K562 (cell line): Measurements from ENCODE around the gene ZNF280D. TPM values are rescaled to one million over a fixed set of nuclear protein-coding genes. Genes with fewer than 3 reads are reported as not detected.

Source experiments
- ARNT ChIP-seq, 2 experiments: fragments of 450-650 bp; IDR thresholded peaks; 2 replicates each; pipeline ENCODE4 v1.6.1; 2016; ENCODE audit warnings: mild to moderate bottlenecking in 1 of 2
- ATF1 ChIP-seq, 2 experiments: fragments of 450-650 bp in 1 of 2; IDR thresholded peaks; 2 replicates each; pipeline ENCODE4 v1.6.1; 2016; ENCODE audit warnings: missing compliant biosample characterization in 1 of 2, missing genetic modification characterization in 1 of 2
- BRCA1 ChIP-seq, 2 experiments: fragments of 450-650 bp in 1 of 2; sonication (generic) in 1 of 2; formaldehyde crosslinking in 1 of 2; IDR thresholded peaks; 2 replicates each; pipeline versions ENCODE4 v1.5.0 to v1.6.1; 2017 to 2020; ENCODE audit warnings: mild to moderate bottlenecking in 1 of 2, missing genetic modification reagents in 1 of 2
- BRD4 ChIP-seq: fragments of 200-600 bp; sonication (generic); IDR thresholded peaks from 2 replicates; pipeline ENCODE4 v1.6.1; 2017; ENCODE audit warnings: inconsistent platforms
- CC2D1A ChIP-seq: fragments of 450-650 bp; IDR thresholded peaks from 2 replicates; pipeline ENCODE4 v1.6.1; 2017; ENCODE audit warnings: mild to moderate bottlenecking
- FOSL1 ChIP-seq: fragments of 200-800 bp; sonication (Bioruptor generic); conservative IDR thresholded peaks from 2 replicates; pipeline ENCODE4 v1.6.1; 2016; ENCODE audit warnings: missing genetic modification characterization, missing compliant biosample characterization
- HMG20B ChIP-seq: fragments of 250-450 bp; sonication (Bioruptor Pico); IDR thresholded peaks from 2 replicates; pipeline ENCODE4 v1.5.0; 2021; ENCODE audit warnings: mild to moderate bottlenecking
- MEF2A ChIP-seq: IDR thresholded peaks from 2 replicates; pipeline ENCODE4 v1.6.1; 2011; ENCODE audit warnings: low read depth, mild to moderate bottlenecking, low read length, moderate library complexity; ENCODE audit not compliant: control insufficient read depth
- MTA2 ChIP-seq: fragments of 450-650 bp; IDR thresholded peaks from 2 replicates; pipeline ENCODE4 v1.6.1; 2016; ENCODE audit warnings: low read depth
- NFIX ChIP-seq: fragments of 250-450 bp; sonication (Bioruptor Pico); IDR thresholded peaks from 2 replicates; pipeline ENCODE4 v1.4.0; 2020; ENCODE audit warnings: low read depth, mild to moderate bottlenecking, moderate library complexity
- PCBP1 ChIP-seq: fragments of 200-400 bp; formaldehyde crosslinking; IDR thresholded peaks from 2 replicates; pipeline ENCODE4 v1.6.1; 2018; ENCODE audit warnings: mild to moderate bottlenecking, low read depth, low read length; ENCODE audit not compliant: poor library complexity, severe bottlenecking
- RBM34 ChIP-seq: fragments of 200-400 bp; formaldehyde crosslinking; IDR thresholded peaks from 2 replicates; pipeline ENCODE4 v1.6.1; 2018; ENCODE audit warnings: low read length, borderline replicate concordance; ENCODE audit not compliant: insufficient read depth
- SNRNP70 ChIP-seq: fragments of 200-400 bp; formaldehyde crosslinking; optimal IDR thresholded peaks from 2 replicates; pipeline ENCODE3; 2017; ENCODE audit warnings: low read depth, low read length
- SRF ChIP-seq, 2 experiments: fragments of 250-450, 450-650 bp in 1 of 2; sonication (Bioruptor Pico) in 1 of 2; sonication (generic) in 1 of 2; formaldehyde crosslinking; IDR thresholded peaks; 2 replicates each; pipeline versions ENCODE4 v1.5.0 to v1.5.1; 2020 to 2022; ENCODE audit warnings: mild to moderate bottlenecking in 1 of 2, missing genetic modification reagents in 1 of 2
- SUPT5H ChIP-seq: fragments of 450-650 bp; IDR thresholded peaks from 2 replicates; pipeline ENCODE4 v1.6.1; 2016
- TAL1 ChIP-seq: fragments of 450-650 bp; IDR thresholded peaks from 2 replicates; pipeline ENCODE4 v1.6.1; 2016; ENCODE audit warnings: mild to moderate bottlenecking
- TCF3 ChIP-seq: sonication (generic); formaldehyde crosslinking; IDR thresholded peaks from 2 replicates; pipeline ENCODE4 v1.4.0; 2020; ENCODE audit warnings: mild to moderate bottlenecking, missing genetic modification reagents
- ZNF175 ChIP-seq: fragments of 200-800 bp; sonication (Bioruptor generic); IDR thresholded peaks from 2 replicates; pipeline ENCODE4 v1.6.1; 2016; ENCODE audit warnings: low read depth, mild to moderate bottlenecking, missing genetic modification characterization, missing compliant biosample characterization
- polyA plus RNA-seq, 8 experiments: library from polyadenylated mRNA; depleted of rRNA in 4 of 8; stranded (reverse) in 5 of 8; unstranded in 3 of 8; fragments of >200 nt; fragmentation: Nextera tagmentation in 2 of 8; fragmentation: Illumina TruSeq in 1 of 8; extraction: Ambion mirVana in 2 of 8; extraction: Trizol in 1 of 8; gene quantifications; 2 replicates each; pipeline versions ENCODE4 v1.2.1 to v1.2.3, GENCODE V29; 2011 to 2014; ENCODE audit warnings: inconsistent platforms in 1 of 8, missing spikeins in 1 of 8
- total RNA-seq, 7 experiments: library from RNA; depleted of rRNA in 6 of 7; stranded (reverse); fragments of >200 nt in 6 of 7; fragmentation: Illumina TruSeq in 2 of 7; extraction: Trizol in 2 of 7; gene quantifications; 2 replicates each; pipeline versions ENCODE4 v1.2.1 to v1.2.3, GENCODE V29; 2011 to 2021; ENCODE audit warnings: low replicate concordance in 1 of 7
- TF ChIP-seq, protein P1 (sequence below): fragments of 450-650 bp; formaldehyde crosslinking; IDR thresholded peaks from 2 replicates; pipeline ENCODE4 v1.4.0; 2022; ENCODE audit warnings: missing genetic modification characterization

Gene ZNF280D
- total and polyA plus RNA-seq, 9 of the 15 experiments (the other 6 are each of a cell fraction or from before 2014, with no cell fraction given), result 8.3 to 21.8 (median 18.4) TPM

GRCh38 chr15:56781666-56782065 is 48.4 kb upstream of the ZNF280D start (continued):
- TF ChIP-seq ATF1 (CRISPR knock-in tag; IDR thresholded peaks at IDR 0.05), result no peak
- 0 out of 2 replicates have a peak, but pooled peaks have one; percentile 18 for TF ChIP-seq ATF1 (tag; IDR thresholded peaks at IDR 0.05)
- TF ChIP-seq SRF (CRISPR knock-in tag; IDR thresholded peaks at IDR 0.05), result peak in 1 of 2 experiments; percentile 90; a peak in 2 of 4 replicates
- no peak for TF ChIP-seq NFIX (CRISPR knock-in tag)
- TF ChIP-seq TAL1, result no peak
- TF ChIP-seq ZNF175 (CRISPR knock-in tag), result no peak
- TF ChIP-seq SNRNP70, result no peak
- no peak for TF ChIP-seq MTA2
- TF ChIP-seq CC2D1A, result no peak
- TF ChIP-seq, protein P1, sequence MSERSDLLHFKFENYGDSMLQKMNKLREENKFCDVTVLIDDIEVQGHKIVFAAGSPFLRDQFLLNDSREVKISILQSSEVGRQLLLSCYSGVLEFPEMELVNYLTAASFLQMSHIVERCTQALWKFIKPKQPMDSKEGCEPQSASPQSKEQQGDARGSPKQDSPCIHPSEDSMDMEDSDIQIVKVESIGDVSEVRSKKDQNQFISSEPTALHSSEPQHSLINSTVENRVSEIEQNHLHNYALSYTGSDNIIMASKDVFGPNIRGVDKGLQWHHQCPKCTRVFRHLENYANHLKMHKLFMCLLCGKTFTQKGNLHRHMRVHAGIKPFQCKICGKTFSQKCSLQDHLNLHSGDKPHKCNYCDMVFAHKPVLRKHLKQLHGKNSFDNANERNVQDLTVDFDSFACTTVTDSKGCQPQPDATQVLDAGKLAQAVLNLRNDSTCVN, result no peak
- 0 out of 2 replicates have a peak, but pooled peaks have one; percentile 10 for TF ChIP-seq FOSL1 (tag)
- TF ChIP-seq ARNT (IDR thresholded peaks at IDR 0.05), result no peak
- no peak for TF ChIP-seq RBM34
- no peak for TF ChIP-seq TCF3 (CRISPR knock-in tag)
- TF ChIP-seq PCBP1, result no peak
- TF ChIP-seq MEF2A, result no peak
- TF ChIP-seq HMG20B, result no peak
- no peak for TF ChIP-seq BRD4
- TF ChIP-seq BRCA1 (IDR thresholded peaks at IDR 0.05), result no peak
- TF ChIP-seq BRCA1 (CRISPR knock-in tag; IDR thresholded peaks at IDR 0.05), result no peak
- no peak for TF ChIP-seq SUPT5H
